Measurements from ENCODE around the gene DEFB116. TPM values are rescaled to one million over a fixed set of nuclear protein-coding genes. Genes with fewer than 3 reads are reported as not detected.
"Not testable (repeated sequence)": the region's sequence is repeated elsewhere in the genome, so short reads cannot be mapped to it uniquely, and the experiment has no call there.

The DEFB116 gene
- not detected for total RNA-seq

GRCh38 chr20:31308535-31309162 is at the start of gene DEFB116:
Gene DEFB116, minus strand, starts transcription at chr20:31308585. Its CDS starts 0 bp downstream, at chr20:31308585.
- H3K27me3 Mint-ChIP-seq = no peaks in the 10 kb centered on the region
- ATAC-seq = no peak

DNA sequence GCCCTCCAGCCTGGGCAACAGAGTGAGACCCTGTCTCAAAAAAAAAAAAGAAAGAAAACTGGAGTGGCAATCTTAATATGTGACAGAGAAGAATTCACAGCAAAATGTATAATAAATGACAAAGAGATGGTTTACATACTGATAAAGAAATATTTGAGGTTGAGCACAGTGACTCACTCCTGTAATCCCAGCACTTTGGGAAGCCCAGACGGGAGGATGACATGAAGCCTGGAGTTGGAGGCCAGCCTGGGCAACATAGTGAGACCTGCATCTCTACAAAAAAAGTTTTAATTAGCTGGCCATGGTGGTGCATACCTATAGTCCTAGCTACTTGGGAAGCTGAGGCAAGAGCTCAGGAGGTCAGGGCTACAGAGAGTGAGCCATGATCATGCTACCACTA is 47.6 kb upstream of the DEFB116 start:
- no peaks in the 10 kb centered on the region for H3K36me3 Mint-ChIP-seq
- no peaks in the 10 kb centered on the region for H3K9me3 Mint-ChIP-seq
- no peak overlapping the region for H3K4me3 Mint-ChIP-seq
- no peak overlapping the region for H3K27ac Mint-ChIP-seq
- H3K4me1 Mint-ChIP-seq (ENCODE audit: low read depth in 2 of 2) = peaks cover 0 to under 1% of the 10 kb centered on the region in 2 donors
- no peak for ATAC-seq
- H3K27me3 Mint-ChIP-seq = peaks cover 0 to 10% of the 10 kb centered on the region in 2 donors
- DNase-seq (ENCODE audit: low spot score) = no peak

More at GRCh38 chr20:31308535-31309162, at the start of gene DEFB116:
- no peak for DNase-seq (ENCODE audit: low spot score)
- H3K27ac Mint-ChIP-seq = no peak within 1 kb of the TSS
- H3K36me3 Mint-ChIP-seq = no peaks in the 10 kb centered on the region
- no peaks in the 10 kb centered on the region for H3K4me1 Mint-ChIP-seq (ENCODE audit: low read depth in 2 of 2)
- H3K9me3 Mint-ChIP-seq = no peaks in the 10 kb centered on the region
- H3K4me3 Mint-ChIP-seq = no peak within 1 kb of the TSS

DNA sequence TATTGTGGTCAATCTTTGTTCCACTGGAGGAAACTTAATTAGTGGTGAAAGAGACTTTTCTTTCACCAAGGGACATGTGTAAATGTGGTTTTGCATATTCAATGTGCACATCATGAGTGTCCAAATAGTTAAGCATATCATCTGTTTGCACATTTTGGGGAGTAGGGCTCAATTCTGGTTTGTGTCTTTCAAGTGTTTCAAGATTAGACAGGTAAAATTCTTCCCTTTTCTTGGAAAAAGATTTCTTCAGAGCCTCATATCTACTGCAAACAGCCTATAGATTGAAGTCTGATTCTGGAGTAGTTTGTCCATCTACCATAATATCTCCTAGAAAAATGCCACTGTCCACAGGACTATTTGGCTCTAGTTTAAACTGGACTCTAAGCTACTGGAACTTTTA is 33.1 kb upstream of the DEFB116 start:
- no peak overlapping the region for H3K4me3 Mint-ChIP-seq
- ATAC-seq = no peak
- no peaks in the 10 kb centered on the region for H3K4me1 Mint-ChIP-seq (ENCODE audit: low read depth in 2 of 2)
- no peak overlapping the region for H3K27ac Mint-ChIP-seq
- H3K36me3 Mint-ChIP-seq = no peaks in the 10 kb centered on the region
- no peaks in the 10 kb centered on the region for H3K27me3 Mint-ChIP-seq
- H3K9me3 Mint-ChIP-seq = peaks cover 10% of the 10 kb centered on the region
- no peak for DNase-seq (ENCODE audit: low spot score)

DNA sequence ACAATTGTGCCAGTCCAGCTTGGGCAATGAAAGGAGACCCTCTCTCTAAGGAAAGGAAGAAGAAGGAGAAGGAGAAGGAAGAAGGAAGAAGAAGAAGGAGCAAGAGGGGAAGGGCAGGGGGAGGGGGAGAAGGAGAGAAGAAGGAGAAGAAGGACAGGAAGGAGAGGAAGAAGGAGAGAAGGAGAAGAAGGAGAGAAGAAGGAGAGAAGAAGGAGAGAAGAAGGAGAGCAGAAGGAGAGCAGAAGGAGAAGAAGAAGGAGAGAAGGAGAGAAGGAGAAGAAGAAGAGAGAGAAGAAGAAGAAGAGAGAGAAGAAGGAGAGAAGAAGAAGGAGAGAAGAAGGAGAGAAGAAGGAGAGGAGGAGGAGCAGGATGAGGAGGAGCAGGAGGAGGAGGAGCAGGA is 22.5 kb upstream of the DEFB116 start:
- H3K27me3 Mint-ChIP-seq = no peaks in the 10 kb centered on the region
- ATAC-seq = no peak
- no peaks in the 10 kb centered on the region for H3K36me3 Mint-ChIP-seq
- H3K9me3 Mint-ChIP-seq = peaks cover 22% of the 10 kb centered on the region
- no peak overlapping the region for H3K27ac Mint-ChIP-seq
- no peak for DNase-seq (ENCODE audit: low spot score)
- H3K4me1 Mint-ChIP-seq (ENCODE audit: low read depth in 2 of 2) = no peaks in the 10 kb centered on the region
- no peak overlapping the region for H3K4me3 Mint-ChIP-seq

- no peak for DNase-seq (ENCODE audit: low spot score)
- no peak overlapping the region for H3K4me3 Mint-ChIP-seq
- H3K36me3 Mint-ChIP-seq = peaks cover 18% of the 10 kb centered on the region
- H3K9me3 Mint-ChIP-seq = peaks cover 17% of the 10 kb centered on the region
- no peak for ATAC-seq
- H3K27me3 Mint-ChIP-seq = no peaks in the 10 kb centered on the region
- H3K4me1 Mint-ChIP-seq (ENCODE audit: low read depth in 2 of 2) = no peaks in the 10 kb centered on the region
- H3K27ac Mint-ChIP-seq = no peak overlapping the region
Measured at GRCh38 chr20:31322504-31322903, 14.1 kb upstream of the DEFB116 start.

- H3K27me3 Mint-ChIP-seq; H3K9me3 Mint-ChIP-seq; H3K4me3 Mint-ChIP-seq; H3K36me3 Mint-ChIP-seq; H3K4me1 Mint-ChIP-seq (ENCODE audit: low read depth in 2 of 2); DNase-seq (ENCODE audit: low spot score); ATAC-seq; H3K27ac Mint-ChIP-seq: not testable (repeated sequence)
Measured at GRCh38 chr20:31284964-31285363, 23.4 kb downstream of the DEFB116 start.

DNA sequence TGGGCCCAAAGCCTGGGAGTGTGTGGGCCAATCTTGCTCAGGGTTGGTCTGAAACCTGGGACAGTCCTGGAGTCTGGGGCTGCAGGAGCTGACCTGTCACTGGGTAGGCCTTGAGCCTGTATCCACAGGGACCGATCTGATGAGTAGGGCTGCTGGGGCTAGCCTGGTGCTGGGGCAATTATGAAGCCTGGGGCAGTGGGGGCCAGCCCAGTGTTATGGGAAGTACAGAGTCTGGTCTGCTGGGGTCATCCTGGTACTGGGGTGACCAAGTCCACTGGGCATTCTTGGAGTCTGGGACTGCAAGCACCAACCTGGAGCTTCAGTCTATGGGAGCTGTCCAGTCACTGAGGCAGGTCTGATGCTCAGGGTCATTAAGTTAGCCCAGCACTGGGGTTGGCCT is 30.2 kb downstream of the DEFB116 start:
- ATAC-seq = peak in 1 of 2 donors; percentile 33
- H3K27ac Mint-ChIP-seq = no peak overlapping the region

GRCh38 chr20:31274441-31274840 is 33.9 kb downstream of the DEFB116 start:
- H3K9me3 Mint-ChIP-seq = peaks cover 28% of the 10 kb centered on the region
- ATAC-seq = no peak

More for the DNA sequence above, 30.2 kb downstream of the DEFB116 start:
- DNase-seq (ENCODE audit: low spot score) = no peak
- Mint-ChIP-seq H3K36me3 (peaks cover 2% of the 10 kb centered on the region), H3K27me3 (no peaks in the 10 kb centered on the region), H3K4me3 (no peak overlapping the region), H3K9me3 (peaks cover 14% of the 10 kb centered on the region), H3K4me1 (ENCODE audit: low read depth in 2 of 2) (no peaks in the 10 kb centered on the region)

DNA sequence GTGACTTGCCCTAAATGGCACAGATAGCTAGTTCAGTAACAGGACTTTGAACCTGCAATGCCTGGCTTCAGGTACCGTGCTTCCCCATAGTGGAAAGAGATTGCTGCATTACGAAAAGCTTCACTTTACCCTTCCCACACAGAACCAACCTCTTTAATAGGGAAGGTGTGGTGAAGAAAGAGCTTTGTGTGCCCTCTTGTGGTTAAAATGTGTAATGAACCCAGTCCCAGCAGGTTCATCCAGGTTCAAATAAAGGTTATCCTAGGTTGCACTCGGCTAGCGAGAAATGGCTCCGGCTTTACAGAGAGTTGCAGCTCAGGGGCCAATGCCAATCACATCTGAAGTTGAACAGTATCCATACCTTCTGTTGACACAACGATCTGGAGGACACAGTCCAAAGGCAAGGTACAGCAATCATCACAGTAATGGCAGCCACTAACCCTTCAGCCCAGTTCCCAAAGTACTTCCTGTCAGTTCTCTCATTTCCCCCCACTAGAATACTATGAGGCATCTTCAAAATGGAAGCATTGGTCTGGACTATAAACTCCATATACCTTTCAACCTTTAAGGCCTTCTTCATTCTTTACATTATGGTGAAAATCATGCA is 48.0 kb downstream of the DEFB116 start:
- no peak for DNase-seq (ENCODE audit: low spot score)
- H3K27ac Mint-ChIP-seq = no peak overlapping the region
- H3K4me1 Mint-ChIP-seq (ENCODE audit: low read depth in 2 of 2) = no peaks in the 10 kb centered on the region
- ATAC-seq = no peak
- H3K9me3 Mint-ChIP-seq = peaks cover 13% of the 10 kb centered on the region
- no peak overlapping the region for H3K4me3 Mint-ChIP-seq
- H3K27me3 Mint-ChIP-seq = no peaks in the 10 kb centered on the region
- peaks cover under 1% of the 10 kb centered on the region for H3K36me3 Mint-ChIP-seq

More at GRCh38 chr20:31274441-31274840, 33.9 kb downstream of the DEFB116 start:
- DNase-seq (ENCODE audit: low spot score) = no peak
- Mint-ChIP-seq H3K4me1 (ENCODE audit: low read depth in 2 of 2) (no peaks in the 10 kb centered on the region), H3K36me3 (peaks cover 9% of the 10 kb centered on the region), H3K4me3 (no peak overlapping the region), H3K27me3 (no peaks in the 10 kb centered on the region), H3K27ac (no peak overlapping the region)

DNA sequence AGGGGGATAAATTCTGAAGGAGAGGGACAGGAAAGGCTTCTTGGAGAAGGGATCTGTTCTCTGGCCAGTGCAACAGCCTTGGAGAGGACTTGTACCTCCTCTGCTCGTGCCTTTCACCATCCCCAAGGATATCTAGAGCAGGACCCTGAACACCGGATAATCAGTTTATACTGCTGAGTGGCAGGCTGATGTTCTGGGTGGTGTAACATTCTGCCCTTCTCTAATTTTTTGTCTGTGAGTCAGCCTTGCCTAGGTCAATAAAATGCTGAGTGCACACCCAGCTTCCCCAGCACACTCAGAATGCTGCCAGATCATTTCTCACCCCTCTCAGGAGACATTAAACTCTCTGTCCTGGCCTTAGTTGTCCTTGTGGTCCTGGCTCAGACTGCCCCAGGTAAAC is 51.0 kb downstream of the DEFB116 start, which contains the start of gene DEFB115:
Gene DEFB115, plus strand, starts transcription at position 301 of the 400 bp plus-strand sequence. Its CDS starts 0 bp downstream, at position 301.
- Mint-ChIP-seq H3K9me3 (peaks cover 16% of the 10 kb centered on the region), H3K36me3 (no peaks in the 10 kb centered on the region), H3K27ac (no peak within 1 kb of the TSS), H3K4me3 (no peak within 1 kb of the TSS), H3K27me3 (no peaks in the 10 kb centered on the region), H3K4me1 (ENCODE audit: low read depth in 2 of 2) (no peaks in the 10 kb centered on the region)
- DNase-seq (ENCODE audit: low spot score) (no peak), ATAC-seq (no peak)

- DNase-seq (ENCODE audit: low spot score) = no peak
- H3K27me3 Mint-ChIP-seq = no peaks in the 10 kb centered on the region
- peaks cover 16% of the 10 kb centered on the region for H3K9me3 Mint-ChIP-seq
- no peaks in the 10 kb centered on the region for H3K36me3 Mint-ChIP-seq
- no peak overlapping the region for H3K4me3 Mint-ChIP-seq
- no peak overlapping the region for H3K27ac Mint-ChIP-seq
- H3K4me1 Mint-ChIP-seq (ENCODE audit: low read depth in 2 of 2) = no peaks in the 10 kb centered on the region
- ATAC-seq = no peak
Measured at GRCh38 chr20:31256959-31257358, 51.4 kb downstream of the DEFB116 start.

Other genes starting within 250 kb of the DEFB116 start
- gene DEFB115, start 50.9 kb downstream of the DEFB116 start, total RNA-seq = not detected
- not detected for gene DEFB118, start 60.0 kb upstream of the DEFB116 start, total RNA-seq
- not detected for gene DEFB119, start 82.0 kb upstream of the DEFB116 start, total RNA-seq
- not detected for gene DEFB121, start 97.6 kb upstream of the DEFB116 start, total RNA-seq
- gene DEFB123, start 132.0 kb upstream of the DEFB116 start, total RNA-seq = not detected
- not detected for gene DEFB124, start 166.5 kb upstream of the DEFB116 start, total RNA-seq
- not detected for gene REM1, start 166.7 kb upstream of the DEFB116 start, total RNA-seq
- 100 to 1,000 TPM; 233 to 257 TPM for gene HM13, start 205.9 kb upstream of the DEFB116 start, total RNA-seq